Lower leg skin (tissue), 3 donors: ENCODE results near the gene ANXA11.

Source experiments
- CTCF ChIP-seq, 3 donors: fragments of 450-650 bp; IDR thresholded peaks; one replicate each; pipeline ENCODE4 v1.5.1; 2016; ENCODE audit warnings: antibody characterized with exemption in 3 of 3, mild to moderate bottlenecking in 3 of 3, moderate library complexity in 2 of 3
- POLR2A ChIP-seq, 2 donors: fragments of 450-650 bp; IDR thresholded peaks; one replicate each; pipeline ENCODE4 v1.6.1; 2016 to 2017; ENCODE audit warnings: antibody characterized with exemption in 2 of 2, mild to moderate bottlenecking in 1 of 2, moderate library complexity in 1 of 2

- TF ChIP-seq POLR2A (IDR thresholded peaks at IDR 0.05): no peak
- TF ChIP-seq CTCF (IDR thresholded peaks at IDR 0.05): no peak
Observed at GRCh38 chr10:80126876-80127275, 78.5 kb downstream of the ANXA11 start.
